Neuronal stem cell (in vitro differentiated cells): ENCODE results near the gene FAM221B.

ENCODE experiments used
- DNase-seq: peaks from one replicate; pipeline ENCODE4 v3.0.0-alpha.2; 2013; ENCODE audit warnings: low spot score
- H2AFZ ChIP-seq: one replicate; pipeline ENCODE4 v1.6.1; 2013; ENCODE audit warnings: mild to moderate bottlenecking, low read length, inconsistent platforms
- H2AK5ac ChIP-seq: 2 replicates; pipeline ENCODE4 v1.6.1; 2013; ENCODE audit warnings: low read depth, mild to moderate bottlenecking, inconsistent platforms, low read length, moderate library complexity, mixed read lengths
- H2BK120ac ChIP-seq: 2 replicates; pipeline ENCODE4 v1.6.1; 2013; ENCODE audit warnings: low read depth, mild to moderate bottlenecking, inconsistent platforms, low read length, moderate library complexity, mixed read lengths
- H2BK12ac ChIP-seq: one replicate; pipeline ENCODE4 v1.6.1; 2013; ENCODE audit warnings: low read length, inconsistent platforms
- H2BK15ac ChIP-seq: 2 replicates; pipeline ENCODE4 v1.6.1; 2013; ENCODE audit warnings: mild to moderate bottlenecking, low read length, inconsistent platforms, mixed read lengths
- H2BK5ac ChIP-seq: one replicate; pipeline ENCODE4 v1.6.1; 2013; ENCODE audit warnings: inconsistent platforms, mild to moderate bottlenecking, low read length, moderate library complexity
- H3K14ac ChIP-seq: one replicate; pipeline ENCODE4 v1.6.1; 2013; ENCODE audit warnings: low read length, inconsistent platforms
- H3K18ac ChIP-seq: 2 replicates; pipeline ENCODE4 v1.6.1; 2013; ENCODE audit warnings: low read length, inconsistent platforms
- H3K23ac ChIP-seq: 2 replicates; pipeline ENCODE4 v1.6.1; 2013; ENCODE audit warnings: low read depth, mild to moderate bottlenecking, mixed read lengths, low read length, inconsistent platforms; ENCODE audit not compliant: poor library complexity
- H3K27ac ChIP-seq: replicated peaks from 3 replicates; pipeline ENCODE4 v1.5.1; 2013; ENCODE audit warnings: low read length, inconsistent platforms
- H3K27me3 ChIP-seq, 3 experiments: 2 replicates each; pipeline ENCODE4 v1.6.1; 2013; ENCODE audit warnings: low read length in 3 of 3, mild to moderate bottlenecking in 2 of 3, inconsistent platforms in 1 of 3, low read depth in 1 of 3, mixed read lengths in 1 of 3, moderate library complexity in 1 of 3; ENCODE audit not compliant: control insufficient read depth in 3 of 3, insufficient read depth in 3 of 3
- H3K36me3 ChIP-seq, 2 donors: replicated peaks in 1 of 2; 2 replicates each; pipeline ENCODE4 v1.6.1; 2013; ENCODE audit warnings: low read length in 2 of 2; ENCODE audit not compliant: control insufficient read depth in 2 of 2, insufficient read depth in 2 of 2
- H3K4ac ChIP-seq: 2 replicates; pipeline ENCODE4 v1.6.1; 2013; ENCODE audit warnings: inconsistent platforms, mild to moderate bottlenecking, low read length, moderate library complexity
- H3K4me1 ChIP-seq, 2 donors: 1 replicate in 1 of 2; 2 replicates in 1 of 2; pipeline ENCODE4 v1.6.1; 2013; ENCODE audit warnings: low read length in 2 of 2, low read depth in 1 of 2; ENCODE audit not compliant: control insufficient read depth in 2 of 2, insufficient read depth in 1 of 2
- H3K4me2 ChIP-seq: one replicate; pipeline ENCODE4 v1.6.1; 2013; ENCODE audit warnings: mild to moderate bottlenecking, low read length, inconsistent platforms; ENCODE audit not compliant: insufficient read depth, poor library complexity, severe bottlenecking
- H3K4me3 ChIP-seq, 2 donors: 2 replicates each; pipeline ENCODE4 v1.5.1; 2013; ENCODE audit warnings: low read length in 2 of 2, mild to moderate bottlenecking in 2 of 2, inconsistent platforms in 1 of 2, moderate library complexity in 1 of 2
- H3K79me1 ChIP-seq: one replicate; pipeline ENCODE4 v1.6.1; 2013; ENCODE audit warnings: low read depth, mild to moderate bottlenecking, inconsistent platforms, low read length, moderate library complexity
- H3K9ac ChIP-seq: one replicate; pipeline ENCODE4 v1.6.1; 2013; ENCODE audit warnings: mild to moderate bottlenecking, low read depth, low read length, inconsistent platforms; ENCODE audit not compliant: poor library complexity
- H3K9me3 ChIP-seq, 2 donors: replicated peaks in 1 of 2; 2 replicates each; pipeline versions ENCODE3 to v1.6.1; 2013; ENCODE audit warnings: low read length in 2 of 2, mild to moderate bottlenecking in 2 of 2, inconsistent platforms in 1 of 2, low read depth in 1 of 2, mixed read lengths in 1 of 2, moderate library complexity in 1 of 2; ENCODE audit not compliant: control insufficient read depth in 2 of 2, insufficient read depth in 1 of 2
- H4K8ac ChIP-seq: one replicate; pipeline ENCODE4 v1.6.1; 2013; ENCODE audit warnings: low read depth, mild to moderate bottlenecking, inconsistent platforms, low read length, moderate library complexity
- H4K91ac ChIP-seq: one replicate; pipeline ENCODE4 v1.6.1; 2013; ENCODE audit warnings: low read length, low read depth, mild to moderate bottlenecking, inconsistent platforms; ENCODE audit not compliant: poor library complexity
- WGBS, 2 donors: extraction: QIAGEN DNeasy Blood & Tissue Kit; methylation state at CpG; one replicate each; pipeline ENCODE4 v1.1.7; 2013; ENCODE audit warnings: missing lambda C conversion rate in 2 of 2, mixed read lengths in 1 of 2; ENCODE audit not compliant: insufficient read length in 2 of 2, insufficient replicate concordance in 1 of 2; ENCODE audit errors: extremely low coverage in 2 of 2; 5-methylcytosine and 5-hydroxymethylcytosine counted together

FAM221B gene

GRCh38 chr9:35814106-35814840, 14.3 kb downstream of the FAM221B start:
- WGBS, 2 donors, result no CpG with 5 or more reads among the region's 29 CpGs
- peak overlapping the region; percentile 87 for H2AFZ ChIP-seq
- H3K27me3 ChIP-seq, result no peaks in the 10 kb centered on the region
- peak overlapping the region; percentile 89 for H3K23ac ChIP-seq
- peak overlapping the region; percentile 91 for H3K14ac ChIP-seq
- H2BK5ac ChIP-seq, result peak overlapping the region; percentile 89
- H2BK12ac ChIP-seq, result peak overlapping the region; percentile 41
- peak overlapping the region; percentile 97 for H3K9ac ChIP-seq
- H3K18ac ChIP-seq, result peak overlapping the region; percentile 99
- DNase-seq, result peak; percentile 67
- H3K9me3 ChIP-seq, result no peaks in the 10 kb centered on the region
- peak overlapping the region; percentile 42 for H4K91ac ChIP-seq
- H3K4ac ChIP-seq, result peak overlapping the region; percentile 91
- peak overlapping the region; percentile 76 for H3K4me2 ChIP-seq
- H3K79me1 ChIP-seq, result no peaks in the 10 kb centered on the region
- peaks cover 10 to 12% of the 10 kb centered on the region in 2 donors for H3K4me1 ChIP-seq
- peaks cover 5% of the 10 kb centered on the region in 2 donors for H3K36me3 ChIP-seq
- H3K27ac ChIP-seq, result peak overlapping the region; percentile 92
- H3K4me3 ChIP-seq, result peak overlapping the region; percentile 75 to 91
- H2AK5ac ChIP-seq, result peak overlapping the region; percentile 28
- H2BK120ac ChIP-seq, result peak overlapping the region; percentile 41
- H2BK15ac ChIP-seq, result peak overlapping the region; percentile 93
- H4K8ac ChIP-seq, result peak overlapping the region; percentile 88

GRCh38 chr9:35813434-35814105, 15.0 kb downstream of the FAM221B start:
- no peak overlapping the region for H2BK15ac ChIP-seq
- no peaks in the 10 kb centered on the region for H3K27me3 ChIP-seq
- no peak overlapping the region for H3K23ac ChIP-seq
- no peak overlapping the region for H3K4me2 ChIP-seq
- no peaks in the 10 kb centered on the region for H3K79me1 ChIP-seq
- H3K9ac ChIP-seq, result no peak overlapping the region
- H3K4me3 ChIP-seq, result peak overlapping the region in 1 of 2 donors; percentile 75
- H3K27ac ChIP-seq, result peak overlapping the region; percentile 92
- no peak overlapping the region for H3K18ac ChIP-seq
- peak overlapping the region; percentile 3 for H2AK5ac ChIP-seq
- H3K36me3 ChIP-seq, result peaks cover 5 to 11% of the 10 kb centered on the region in 2 donors
- no peak overlapping the region for H2BK12ac ChIP-seq
- H4K8ac ChIP-seq, result no peak overlapping the region
- DNase-seq, result no peak
- no peak overlapping the region for H3K14ac ChIP-seq
- no peak overlapping the region for H3K4ac ChIP-seq
- H3K9me3 ChIP-seq, result no peaks in the 10 kb centered on the region
- H2BK120ac ChIP-seq, result no peak overlapping the region
- H2BK5ac ChIP-seq, result no peak overlapping the region
- H2AFZ ChIP-seq, result no peak overlapping the region
- peaks cover 10 to 12% of the 10 kb centered on the region in 2 donors for H3K4me1 ChIP-seq
- no CpG with 5 or more reads among the region's 10 CpGs for WGBS, 2 donors
- no peak overlapping the region for H4K91ac ChIP-seq

GRCh38 chr9:35812025-35812602, 16.4 kb downstream of the FAM221B start, which contains the start of gene SPAG8:
SPAG8 (minus strand) TSS chr9:35812262; CDS start chr9:35812147, 115 bp downstream.
- Histone ChIP-seq H3K36me3 (peaks cover 5 to 14% of the 10 kb centered on the region in 2 donors), H3K9me3 (no peaks in the 10 kb centered on the region), H2BK5ac (no peak within 1 kb of the TSS), H4K91ac (no peak within 1 kb of the TSS), H2BK12ac (no peak within 1 kb of the TSS), H3K27ac (no peak within 1 kb of the TSS), H2BK120ac (no peak within 1 kb of the TSS), H3K18ac (peak within 1 kb of the TSS; percentile 8), H3K9ac (peak within 1 kb of the TSS; percentile 79), H3K4me1 (peaks cover 10 to 12% of the 10 kb centered on the region in 2 donors), H3K23ac (no peak within 1 kb of the TSS), H2BK15ac (no peak within 1 kb of the TSS), H3K4me2 (peak within 1 kb of the TSS; percentile 78), H2AK5ac (no peak within 1 kb of the TSS), H4K8ac (no peak within 1 kb of the TSS), H3K14ac (no peak within 1 kb of the TSS), H3K79me1 (no peaks in the 10 kb centered on the region), H3K4me3 (peak within 1 kb of the TSS; percentile 50 to 76), H2AFZ (peak within 1 kb of the TSS; percentile 86), H3K4ac (no peak within 1 kb of the TSS), H3K27me3 (no peaks in the 10 kb centered on the region)
- DNase-seq, result peak; percentile 86
- no CpG with 5 or more reads among the region's 28 CpGs for WGBS, 2 donors
